H1 (cell line): ENCODE results near the gene SLC7A8. TPM values are rescaled to one million over a fixed set of nuclear protein-coding genes. Genes with fewer than 3 reads are reported as not detected.
A peak's percentile ranks its signal among the peaks of the same experiment; 100 is the strongest.

Experiments
- CTCF ChIA-PET: fragments of 300-600 bp; sonication (Branson Sonifier 250); formaldehyde crosslinking; loops from one replicate; lab custom pipeline; 2021; ENCODE audit not compliant: partially characterized antibody; lab: Charles Lee
- POLR2A ChIA-PET: fragments of 300-600 bp; sonication (Branson Sonifier 250); formaldehyde crosslinking; loops from one replicate; lab custom pipeline; 2021; ENCODE audit warnings: inconsistent platforms; ENCODE audit not compliant: partially characterized antibody; lab: Charles Lee
- DNase-seq, 2 experiments: peaks; one replicate each; pipeline versions ENCODE4 v3.0.0 to v3.0.0-alpha.2; 2010 to 2022; ENCODE audit warnings: low spot score in 2 of 2, low read depth in 1 of 2, mixed read lengths in 1 of 2
- FAIRE-seq: peaks from 2 replicates; lab custom pipeline; 2011; peaks lifted over from hg19 to GRCh38; lab: Jason Lieb, UNC
- H2AFZ ChIP-seq: 2 replicates; pipeline ENCODE4 v1.8.1; 2012; ENCODE audit warnings: low read length, inconsistent platforms
- H2AK5ac ChIP-seq: 2 replicates; pipeline ENCODE4 v1.6.1; 2013; ENCODE audit warnings: low read depth, low read length
- H2BK120ac ChIP-seq: replicated peaks from 2 replicates; pipeline ENCODE3; 2013; ENCODE audit warnings: low read depth, low read length, inconsistent platforms
- H2BK12ac ChIP-seq: 2 replicates; pipeline ENCODE4 v1.6.1; 2013; ENCODE audit warnings: low read depth, low read length
- H2BK15ac ChIP-seq: 2 replicates; pipeline ENCODE4 v1.6.1; 2013; ENCODE audit warnings: low read length
- H2BK20ac ChIP-seq: 2 replicates; pipeline ENCODE4 v1.6.1; 2013; ENCODE audit warnings: low read length
- H2BK5ac ChIP-seq: 2 replicates; pipeline ENCODE4 v1.6.1; 2013; ENCODE audit warnings: low read depth, low read length
- H3K14ac ChIP-seq: 2 replicates; pipeline ENCODE4 v1.6.1; 2013; ENCODE audit warnings: inconsistent platforms; ENCODE audit not compliant: insufficient read length
- H3K18ac ChIP-seq: 2 replicates; pipeline ENCODE4 v1.6.1; 2013; ENCODE audit warnings: low read length; ENCODE audit errors: extremely low read depth
- H3K23ac ChIP-seq: 2 replicates; pipeline ENCODE4 v1.6.1; 2013; ENCODE audit warnings: inconsistent platforms; ENCODE audit not compliant: insufficient read length
- H3K23me2 ChIP-seq: 2 replicates; pipeline ENCODE4 v1.6.1; 2013; ENCODE audit warnings: low read depth, low read length
- H3K27ac ChIP-seq: 2 replicates; pipeline ENCODE4 v1.6.1; 2011; ENCODE audit warnings: low read depth, low read length, inconsistent platforms
- H3K27me3 ChIP-seq, 4 experiments: replicated peaks in 1 of 4; 1 replicate in 1 of 4; 2 replicates in 3 of 4; pipeline versions ENCODE4 v1.6.1 to v1.8.1; 2011 to 2013; ENCODE audit warnings: low read length in 3 of 4, mild to moderate bottlenecking in 3 of 4, inconsistent platforms in 2 of 4, mixed read lengths in 2 of 4, moderate library complexity in 1 of 4; ENCODE audit not compliant: control insufficient read depth in 3 of 4, insufficient read depth in 3 of 4; ENCODE audit errors: extremely low read depth in 1 of 4
- H3K36me3 ChIP-seq, 4 experiments: 2 replicates each; pipeline versions ENCODE4 v1.6.1 to v1.8.1; 2011 to 2013; ENCODE audit warnings: mild to moderate bottlenecking in 4 of 4, low read length in 3 of 4, moderate library complexity in 2 of 4, control low read depth in 1 of 4, inconsistent platforms in 1 of 4; ENCODE audit not compliant: insufficient read depth in 4 of 4, control insufficient read depth in 2 of 4
- H3K4ac ChIP-seq: replicated peaks from 2 replicates; pipeline ENCODE3; 2013; ENCODE audit warnings: low read length, low read depth, mixed read lengths, inconsistent platforms; ENCODE audit not compliant: insufficient read length
- H3K4me1 ChIP-seq, 4 experiments: replicated peaks in 1 of 4; 1 replicate in 1 of 4; 2 replicates in 3 of 4; pipeline versions ENCODE4 v1.6.1 to v1.8.1; 2011 to 2013; ENCODE audit warnings: low read length in 3 of 4, inconsistent platforms in 2 of 4, mixed read lengths in 1 of 4; ENCODE audit not compliant: insufficient read depth in 4 of 4, control insufficient read depth in 3 of 4
- H3K4me2 ChIP-seq, 2 experiments: 2 replicates each; pipeline versions ENCODE4 v1.6.1 to v1.8.1; 2011 to 2013; ENCODE audit warnings: low read depth in 2 of 2, low read length in 2 of 2, control low read depth in 1 of 2, inconsistent platforms in 1 of 2, mild to moderate bottlenecking in 1 of 2; ENCODE audit not compliant: insufficient read depth in 1 of 2
- H3K4me3 ChIP-seq, 4 experiments: fragments of 200-600, 300-600 bp in 1 of 4; sonication (generic), shearing (Covaris generic), sonication (Bioruptor Twin) in 1 of 4; 2 replicates each; pipeline versions ENCODE4 v1.5.1 to v1.8.1; 2011 to 2016; ENCODE audit warnings: low read length in 4 of 4, low read depth in 3 of 4, control low read depth in 2 of 4, inconsistent platforms in 2 of 4, mild to moderate bottlenecking in 2 of 4, mixed read lengths in 1 of 4, moderate library complexity in 1 of 4; ENCODE audit not compliant: insufficient read depth in 2 of 4; ENCODE audit errors: extremely low read depth in 1 of 4
- H3K56ac ChIP-seq: replicated peaks from 2 replicates; pipeline ENCODE3; 2013; ENCODE audit warnings: low read depth, mild to moderate bottlenecking, mixed read lengths, low read length, inconsistent platforms; ENCODE audit not compliant: insufficient read length
- H3K79me1 ChIP-seq: 2 replicates; pipeline ENCODE4 v1.6.1; 2013; ENCODE audit warnings: low read depth, low read length, control low read depth
- H3K79me2 ChIP-seq, 2 experiments: 2 replicates each; pipeline versions ENCODE4 v1.6.1 to v1.8.1; 2012 to 2013; ENCODE audit warnings: low read length in 2 of 2, mild to moderate bottlenecking in 2 of 2, inconsistent platforms in 1 of 2; ENCODE audit not compliant: insufficient read depth in 2 of 2, control insufficient read depth in 1 of 2
- H3K9ac ChIP-seq, 4 experiments: replicated peaks in 1 of 4; 1 replicate in 1 of 4; 2 replicates in 3 of 4; pipeline versions ENCODE4 v1.6.1 to v1.8.1; 2011 to 2013; ENCODE audit warnings: low read depth in 3 of 4, low read length in 3 of 4, control low read depth in 2 of 4, mild to moderate bottlenecking in 2 of 4, moderate library complexity in 2 of 4, inconsistent platforms in 1 of 4; ENCODE audit errors: extremely low read depth in 1 of 4
- H3K9me3 ChIP-seq, 2 experiments: 2 replicates each; pipeline versions ENCODE4 v1.6.1 to v1.8.1; 2012 to 2013; ENCODE audit warnings: mild to moderate bottlenecking in 2 of 2, moderate library complexity in 2 of 2, control low read depth in 1 of 2, inconsistent platforms in 1 of 2, low read depth in 1 of 2, low read length in 1 of 2, mixed read lengths in 1 of 2; ENCODE audit not compliant: insufficient read depth in 2 of 2
- H4K20me1 ChIP-seq, 2 experiments: replicated peaks in 1 of 2; 2 replicates each; pipeline versions ENCODE3 to v1.8.1; 2011 to 2013; ENCODE audit warnings: inconsistent platforms in 2 of 2, low read length in 2 of 2, mild to moderate bottlenecking in 1 of 2; ENCODE audit not compliant: insufficient read depth in 2 of 2, control insufficient read depth in 1 of 2
- H4K5ac ChIP-seq: 2 replicates; pipeline ENCODE4 v1.6.1; 2013; ENCODE audit warnings: low read length, low read depth, mixed read lengths, inconsistent platforms; ENCODE audit not compliant: insufficient read length
- H4K8ac ChIP-seq: 2 replicates; pipeline ENCODE4 v1.8.0; 2013; ENCODE audit warnings: mild to moderate bottlenecking, moderate library complexity, low read length, inconsistent platforms; ENCODE audit not compliant: insufficient read depth; ENCODE audit errors: extremely low read depth
- H4K91ac ChIP-seq: replicated peaks from 2 replicates; pipeline ENCODE3; 2013; ENCODE audit warnings: low read length, mixed read lengths, inconsistent platforms; ENCODE audit not compliant: insufficient read length
- BACH1 ChIP-seq: IDR thresholded peaks from 2 replicates; pipeline ENCODE4 v1.6.1; 2012; ENCODE audit warnings: low read length, improper control_type of control experiment
- CTBP2 ChIP-seq: IDR thresholded peaks from 2 replicates; pipeline ENCODE4 v1.7.0; 2011; ENCODE audit warnings: borderline replicate concordance, mild to moderate bottlenecking, moderate library complexity, mixed read lengths, low read length; ENCODE audit not compliant: insufficient read depth, insufficient read length
- JUN ChIP-seq: IDR thresholded peaks from 2 replicates; pipeline ENCODE4 v1.6.1; 2011; ENCODE audit warnings: low read depth, mild to moderate bottlenecking, improper control_type of control experiment, low read length
- JUND ChIP-seq: IDR thresholded peaks from 2 replicates; pipeline ENCODE4 v1.6.1; 2011; ENCODE audit warnings: mild to moderate bottlenecking, improper control_type of control experiment, low read length
- KDM1A ChIP-seq: fragments of 200-600, 300-600 bp; sonication (generic); IDR thresholded peaks from 2 replicates; pipeline ENCODE4 v1.7.1; 2016; ENCODE audit warnings: mild to moderate bottlenecking, low read length, borderline replicate concordance
- PHF8 ChIP-seq: fragments of 200-600 bp; sonication (generic); conservative IDR thresholded peaks from 2 replicates; pipeline ENCODE4 v1.7.1; 2012; ENCODE audit warnings: low read depth, mild to moderate bottlenecking, inconsistent platforms, low read length, moderate library complexity
- RBBP5 ChIP-seq: IDR thresholded peaks from 2 replicates; pipeline ENCODE4 v1.7.1; 2012; ENCODE audit warnings: low read depth, mild to moderate bottlenecking, inconsistent platforms, low read length, moderate library complexity, borderline replicate concordance
- SIX5 ChIP-seq: IDR thresholded peaks from 2 replicates; pipeline ENCODE4 v1.6.1; 2011; ENCODE audit warnings: mild to moderate bottlenecking, low read depth, low read length
- SP4 ChIP-seq: IDR thresholded peaks from 2 replicates; pipeline ENCODE4 v1.6.1; 2012; ENCODE audit warnings: low read length, inconsistent platforms
- WGBS, 2 experiments: shearing (Covaris generic) in 1 of 2; methylation state at CpG; one replicate each; pipeline versions ENCODE4 v1.1.6 to v1.1.7; 2013 to 2015; ENCODE audit warnings: low lambda C conversion rate in 2 of 2, mixed read lengths in 2 of 2, inconsistent platforms in 1 of 2, low coverage in 1 of 2, missing lambda C conversion rate in 1 of 2; ENCODE audit not compliant: insufficient replicate concordance in 2 of 2, insufficient coverage in 1 of 2, insufficient read length in 1 of 2; ENCODE audit errors: extremely low coverage in 1 of 2, missing lambda C conversion rate in 1 of 2; 5-methylcytosine and 5-hydroxymethylcytosine counted together
- polyA plus RNA-seq, 7 experiments: library from polyadenylated mRNA; depleted of rRNA in 3 of 7; stranded (reverse) in 5 of 7; unstranded in 2 of 7; fragments of >200 nt in 5 of 7; fragments of 200-250 nt in 2 of 7; gene quantifications; 1 replicate in 5 of 7; 2 replicates in 1 of 7; 4 replicates in 1 of 7; pipeline versions ENCODE4 v1.2.1 to v1.2.3, GENCODE V29; 2011 to 2013; ENCODE audit warnings: missing spikeins in 2 of 7, mixed read lengths in 2 of 7
- total RNA-seq: library from RNA; stranded (reverse); fragmentation: NEBNext Ultra II Directional; extraction: Animal tissue kit (Norgen Biotek cat#: 25700); gene quantifications from 2 replicates; pipeline ENCODE4 v1.2.1, GENCODE V29; 2021
- TF ChIP-seq, protein P1 (sequence below): IDR thresholded peaks from 2 replicates; pipeline ENCODE4 v1.6.1; 2011; ENCODE audit warnings: low read depth, mild to moderate bottlenecking, low read length; ENCODE audit not compliant: insufficient read depth

Gene SLC7A8
- total and polyA plus RNA-seq, 2 of the 8 experiments (the other 6 are each of a cell fraction or from before 2014, with no cell fraction given): 182 to 204 TPM

DNA sequence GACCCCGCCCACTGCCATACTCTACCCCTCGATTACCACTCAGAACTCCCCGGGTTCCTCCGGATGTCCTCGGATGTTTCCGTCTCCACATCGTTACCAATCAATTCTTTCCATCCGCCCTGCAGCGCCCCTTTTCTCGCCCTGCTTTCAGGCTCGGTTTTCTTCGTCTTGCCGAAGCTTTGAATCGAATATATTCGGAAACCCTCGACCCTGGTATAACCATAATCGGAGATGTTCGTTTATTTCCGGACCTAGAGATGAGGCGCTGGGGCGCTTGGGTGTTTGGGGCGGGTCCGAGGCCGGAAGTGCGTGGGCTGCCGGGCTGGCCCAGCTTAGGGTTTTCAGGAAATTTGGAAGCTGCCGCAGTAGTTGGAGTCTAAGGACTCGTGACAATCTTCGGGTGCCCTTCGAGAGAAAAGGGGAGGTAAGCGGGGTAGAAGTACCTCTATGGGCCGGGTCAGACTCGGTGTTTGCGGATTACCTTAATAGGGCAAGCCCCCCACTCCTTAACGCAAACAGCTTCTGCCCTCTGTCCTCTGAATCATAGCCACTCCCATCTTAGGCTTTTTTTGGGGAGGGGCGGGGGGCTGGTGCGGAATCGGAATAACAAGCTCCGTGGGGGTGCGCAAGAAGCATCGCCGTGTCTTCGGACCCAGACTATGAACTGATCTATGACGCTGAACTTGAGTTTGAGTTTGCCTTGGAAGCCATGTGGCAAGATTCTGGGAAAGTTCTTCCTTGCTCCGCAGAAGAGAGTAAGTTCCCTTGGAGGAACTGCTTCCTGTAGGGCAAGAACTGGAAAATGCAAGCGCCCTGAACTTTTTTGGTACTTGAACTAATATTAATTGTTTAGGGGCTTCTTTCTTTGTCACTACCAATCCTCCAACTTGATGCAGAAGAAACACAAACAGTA is 88.0 kb downstream of the SLC7A8 start, which contains the start of gene C14orf119:
Gene C14orf119, plus strand, starts transcription at position 310 of the 913 bp plus-strand sequence. CDS start 2,154 bp downstream, outside the sequence.
- Histone ChIP-seq H3K27me3 (no peaks in the 10 kb centered on the region), H2BK120ac (peak within 1 kb of the TSS; percentile 7), H3K36me3 (peaks cover 23 to 43% (median 28%) of the 10 kb centered on the region in 4 experiments), H3K79me2 (peaks cover 19 to 64% of the 10 kb centered on the region in 2 experiments), H2BK5ac (peak within 1 kb of the TSS; percentile 97), H4K5ac (peak within 1 kb of the TSS; percentile 97), H2BK20ac (no peak within 1 kb of the TSS), H3K27ac (peak within 1 kb of the TSS; percentile 99), H2BK15ac (no peak within 1 kb of the TSS), H2AFZ (peak within 1 kb of the TSS; percentile 88; the same call in 1 of the 2 replicates), H3K9me3 (no peaks in the 10 kb centered on the region), H3K14ac (peak within 1 kb of the TSS; percentile 35), H3K23me2 (peaks cover 5% of the 10 kb centered on the region; the same call in 1 of the 2 replicates), H3K79me1 (peaks cover 12% of the 10 kb centered on the region), H3K4ac (peak within 1 kb of the TSS; percentile 95), H3K4me3 (peak within 1 kb of the TSS; percentile 92 to 97 (median 96)), H3K18ac (peak within 1 kb of the TSS; percentile 92), H3K4me2 (peak within 1 kb of the TSS; percentile 91 to 92), H3K23ac (no peak within 1 kb of the TSS), H3K4me1 (no peaks in the 10 kb centered on the region; a peak in 3 of 7 replicates), H2AK5ac (no peak within 1 kb of the TSS), H2BK12ac (peak within 1 kb of the TSS; percentile 41; the same call in 1 of the 2 replicates), H3K9ac (peak within 1 kb of the TSS; percentile 97 to 100 (median 100)), H3K56ac (peak within 1 kb of the TSS; percentile 99), H4K20me1 (peaks cover 9 to 11% of the 10 kb centered on the region in 2 experiments), H4K8ac (peak within 1 kb of the TSS; percentile 100; the same call in 1 of the 2 replicates), H4K91ac (peak within 1 kb of the TSS; percentile 48)
- ChIA-PET POLR2A (interaction anchor here (0.6 to 3.2 kb wide), 42 partner anchors 7 to 1140 kb away, joined by 3 to 36 read pairs (median 5); partner anchors contain the start of genes AJUBA, CDH24, CEBPE and CIROP), CTCF (interaction anchor here (0.6 to 4.2 kb wide), 15 partner anchors 11 to 292 kb away, joined by 3 to 23 read pairs (median 5); no protein-coding TSS in a partner anchor)
- peak in 1 of 2 experiments; percentile 96 for DNase-seq
- peak; percentile 81 for FAIRE-seq
- WGBS, 2 experiments: 2% methylated on average over 46 of the region's 46 CpGs; no CpG with 5 or more reads in 1 of the 2 experiments
- TF ChIP-seq KDM1A: no peak
- 0 out of 2 replicates have a peak, but pooled peaks have one; percentile 23 for TF ChIP-seq BACH1
- TF ChIP-seq RBBP5: no peak
- TF ChIP-seq PHF8: peak; percentile 44
- no peak for TF ChIP-seq CTBP2
- TF ChIP-seq SIX5: no peak
- peak; percentile 92 for TF ChIP-seq SP4
- TF ChIP-seq JUN: no peak
- TF ChIP-seq, protein P1, sequence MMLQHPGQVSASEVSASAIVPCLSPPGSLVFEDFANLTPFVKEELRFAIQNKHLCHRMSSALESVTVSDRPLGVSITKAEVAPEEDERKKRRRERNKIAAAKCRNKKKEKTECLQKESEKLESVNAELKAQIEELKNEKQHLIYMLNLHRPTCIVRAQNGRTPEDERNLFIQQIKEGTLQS: no peak
- TF ChIP-seq JUND: no peak
